Testis (tissue), 3 donors: ENCODE measurements around the gene MRPL10. TPM values are rescaled to one million over a fixed set of nuclear protein-coding genes. Genes with fewer than 3 reads are reported as not detected.

Experiments
- DNase-seq: peaks from one replicate; pipeline ENCODE4 v3.0.0-alpha.2; 2019
- H3K27ac ChIP-seq, 2 donors: fragments of 200-600 bp; sonication (generic); one replicate each; pipeline ENCODE4 v1.5.1; 2019
- H3K27me3 ChIP-seq: fragments of 200-600 bp; sonication (generic); one replicate; pipeline ENCODE4 v1.5.1; 2019
- H3K36me3 ChIP-seq: fragments of 200-600 bp; sonication (generic); one replicate; pipeline ENCODE4 v1.5.1; 2017; ENCODE audit warnings: low read depth; ENCODE audit errors: missing control alignments
- H3K4me1 ChIP-seq: fragments of 200-600 bp; sonication (generic); one replicate; pipeline ENCODE4 v1.5.1; 2019
- H3K4me3 ChIP-seq, 2 donors: fragments of 200-600 bp; sonication (generic); one replicate each; pipeline ENCODE4 v1.5.1; 2017 to 2019
- H3K9me3 ChIP-seq: fragments of 200-600 bp; sonication (generic); one replicate; pipeline ENCODE4 v1.5.1; 2017
- POLR2A ChIP-seq: fragments of 450-650 bp; IDR thresholded peaks from one replicate; pipeline ENCODE4 v1.6.1; 2017; ENCODE audit warnings: antibody characterized with exemption, mild to moderate bottlenecking, moderate library complexity
- WGBS, 2 donors: methylation state at CpG; one replicate each; pipeline ENCODE4 v1.1.5; 2018; 5-methylcytosine and 5-hydroxymethylcytosine counted together
- intact Hi-C: fragments of 100-400 bp; cut with DNase I; formaldehyde crosslinking; loops from one replicate; pipeline ENCODE4 v1.15.1; 2023; ENCODE audit warnings: low total_unique reads
- polyA plus RNA-seq: library from polyadenylated mRNA; stranded (reverse); fragments of 350-450 nt; fragmentation: Illumina TruSeq; extraction: RNeasy Lipid Tissue Mini Kit (QIAGEN cat#74804); gene quantifications from one replicate; pipeline ENCODE4 v1.2.3, GENCODE V29; 2014; ENCODE audit warnings: low read depth, low replicate concordance; ENCODE audit not compliant: insufficient read depth
- total RNA-seq, 2 donors: library from RNA; depleted of rRNA; stranded (reverse); fragments of >200 nt; gene quantifications; one replicate each; pipeline ENCODE4 v1.2.3, GENCODE V29; 2016
- TF ChIP-seq, protein P1 (sequence below), 3 experiments: fragments of 450-650 bp in 2 of 3; fragments of 200-600 bp in 1 of 3; sonication (generic) in 1 of 3; IDR thresholded peaks; one replicate each; pipeline ENCODE4 v1.5.1; 2016 to 2019; ENCODE audit warnings: antibody characterized with exemption in 3 of 3, mild to moderate bottlenecking in 2 of 3, moderate library complexity in 1 of 3

MRPL10 gene
- total and polyA plus RNA-seq, 3 donors from 2014 or later: 47.1 to 51.5 (median 47.4) TPM

GRCh38 chr17:47813077-47813476 lies 18.3 kb downstream of the MRPL10 start:
- 90 to 91% methylated on average over 9 to 14 of the region's 14 CpGs for WGBS, 2 donors
- Histone ChIP-seq H3K9me3 (no peaks in the 10 kb centered on the region), H3K27ac (no peak overlapping the region), H3K4me1 (no peaks in the 10 kb centered on the region), H3K27me3 (no peaks in the 10 kb centered on the region), H3K4me3 (no peak overlapping the region), H3K36me3 (no peaks in the 10 kb centered on the region)
- intact Hi-C loops: no loop called here
- TF ChIP-seq, protein P1, sequence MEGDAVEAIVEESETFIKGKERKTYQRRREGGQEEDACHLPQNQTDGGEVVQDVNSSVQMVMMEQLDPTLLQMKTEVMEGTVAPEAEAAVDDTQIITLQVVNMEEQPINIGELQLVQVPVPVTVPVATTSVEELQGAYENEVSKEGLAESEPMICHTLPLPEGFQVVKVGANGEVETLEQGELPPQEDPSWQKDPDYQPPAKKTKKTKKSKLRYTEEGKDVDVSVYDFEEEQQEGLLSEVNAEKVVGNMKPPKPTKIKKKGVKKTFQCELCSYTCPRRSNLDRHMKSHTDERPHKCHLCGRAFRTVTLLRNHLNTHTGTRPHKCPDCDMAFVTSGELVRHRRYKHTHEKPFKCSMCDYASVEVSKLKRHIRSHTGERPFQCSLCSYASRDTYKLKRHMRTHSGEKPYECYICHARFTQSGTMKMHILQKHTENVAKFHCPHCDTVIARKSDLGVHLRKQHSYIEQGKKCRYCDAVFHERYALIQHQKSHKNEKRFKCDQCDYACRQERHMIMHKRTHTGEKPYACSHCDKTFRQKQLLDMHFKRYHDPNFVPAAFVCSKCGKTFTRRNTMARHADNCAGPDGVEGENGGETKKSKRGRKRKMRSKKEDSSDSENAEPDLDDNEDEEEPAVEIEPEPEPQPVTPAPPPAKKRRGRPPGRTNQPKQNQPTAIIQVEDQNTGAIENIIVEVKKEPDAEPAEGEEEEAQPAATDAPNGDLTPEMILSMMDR (IDR thresholded peaks at IDR 0.05): no peak
- no peak for DNase-seq

DNA sequence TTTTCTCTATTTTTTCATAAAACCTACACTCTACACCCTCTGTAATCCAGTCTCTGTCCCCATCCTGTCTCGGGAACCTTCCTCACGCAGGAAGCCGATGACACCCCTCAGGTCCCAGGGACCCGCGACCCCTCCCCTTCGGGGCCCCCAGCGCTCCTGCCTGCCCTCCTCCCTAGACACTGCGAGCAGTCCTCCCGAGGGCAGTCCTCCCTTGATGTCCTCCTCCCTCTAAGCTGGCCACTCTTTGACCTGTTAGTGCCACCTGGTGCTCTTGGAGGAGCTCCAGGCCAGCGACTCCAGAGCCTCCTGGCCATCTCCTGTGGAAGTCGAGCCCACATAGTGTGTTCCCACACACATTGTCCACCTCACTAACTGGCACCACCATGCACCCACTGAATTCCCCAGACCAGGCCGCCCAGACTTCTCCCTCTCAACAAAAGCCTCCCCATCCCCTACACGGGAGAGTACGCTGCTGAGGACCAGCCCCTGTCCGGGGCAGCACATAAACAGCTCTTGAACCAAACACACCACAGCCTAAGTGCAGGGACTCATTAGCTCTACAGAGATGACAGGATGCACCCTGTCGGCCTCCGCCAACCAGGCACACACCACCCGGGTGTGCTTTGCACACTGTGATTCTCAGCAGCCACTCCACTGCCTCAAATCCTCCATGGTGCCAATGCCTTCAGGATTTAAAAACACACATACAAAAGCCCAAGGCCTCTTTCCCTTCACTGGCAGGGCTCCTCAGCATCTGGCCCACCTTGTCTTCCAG lies 19.0 kb downstream of the MRPL10 start:
- TF ChIP-seq, protein P1 (IDR thresholded peaks at IDR 0.05): no peak
- no peak for TF ChIP-seq POLR2A
- WGBS, 2 donors: 77 to 84% methylated on average over 16 to 18 of the region's 18 CpGs
- no peaks in the 10 kb centered on the region for H3K9me3 ChIP-seq
- no peaks in the 10 kb centered on the region for H3K4me1 ChIP-seq
- no peak overlapping the region for H3K27ac ChIP-seq
- no peak overlapping the region for H3K4me3 ChIP-seq
- intact Hi-C loops: no loop called here
- no peaks in the 10 kb centered on the region for H3K36me3 ChIP-seq
- no peak for DNase-seq
- H3K27me3 ChIP-seq: no peaks in the 10 kb centered on the region

DNA sequence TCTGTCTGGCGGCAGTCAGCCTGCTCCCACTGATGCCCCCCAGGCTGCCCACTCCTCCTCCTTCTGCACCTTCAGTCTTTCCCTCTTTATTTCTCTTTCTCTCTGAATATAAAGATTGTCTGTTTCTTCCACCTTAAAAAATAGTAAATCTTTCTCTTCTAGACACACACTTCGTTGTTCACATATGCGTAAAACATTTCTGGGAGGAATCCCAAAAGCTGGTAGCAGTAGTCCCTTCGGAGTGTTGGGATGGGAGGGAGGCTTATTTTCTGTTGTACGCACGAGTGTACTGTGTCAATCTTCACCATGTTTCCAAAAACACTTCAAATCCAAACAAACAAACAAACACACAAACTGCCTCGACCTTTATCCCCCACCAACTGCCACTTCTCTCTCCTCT lies 19.6 kb downstream of the MRPL10 start:
- 68 to 75% methylated on average over 7 of the region's 7 CpGs for WGBS, 2 donors
- TF ChIP-seq POLR2A: no peak
- TF ChIP-seq, protein P1 (IDR thresholded peaks at IDR 0.05): no peak
- no peak overlapping the region for H3K27ac ChIP-seq
- no peak for DNase-seq
- H3K4me3 ChIP-seq: no peak overlapping the region
- H3K36me3 ChIP-seq: no peaks in the 10 kb centered on the region
- H3K27me3 ChIP-seq: no peaks in the 10 kb centered on the region
- no peaks in the 10 kb centered on the region for H3K9me3 ChIP-seq
- no peaks in the 10 kb centered on the region for H3K4me1 ChIP-seq
- intact Hi-C loops: no loop called here

DNA sequence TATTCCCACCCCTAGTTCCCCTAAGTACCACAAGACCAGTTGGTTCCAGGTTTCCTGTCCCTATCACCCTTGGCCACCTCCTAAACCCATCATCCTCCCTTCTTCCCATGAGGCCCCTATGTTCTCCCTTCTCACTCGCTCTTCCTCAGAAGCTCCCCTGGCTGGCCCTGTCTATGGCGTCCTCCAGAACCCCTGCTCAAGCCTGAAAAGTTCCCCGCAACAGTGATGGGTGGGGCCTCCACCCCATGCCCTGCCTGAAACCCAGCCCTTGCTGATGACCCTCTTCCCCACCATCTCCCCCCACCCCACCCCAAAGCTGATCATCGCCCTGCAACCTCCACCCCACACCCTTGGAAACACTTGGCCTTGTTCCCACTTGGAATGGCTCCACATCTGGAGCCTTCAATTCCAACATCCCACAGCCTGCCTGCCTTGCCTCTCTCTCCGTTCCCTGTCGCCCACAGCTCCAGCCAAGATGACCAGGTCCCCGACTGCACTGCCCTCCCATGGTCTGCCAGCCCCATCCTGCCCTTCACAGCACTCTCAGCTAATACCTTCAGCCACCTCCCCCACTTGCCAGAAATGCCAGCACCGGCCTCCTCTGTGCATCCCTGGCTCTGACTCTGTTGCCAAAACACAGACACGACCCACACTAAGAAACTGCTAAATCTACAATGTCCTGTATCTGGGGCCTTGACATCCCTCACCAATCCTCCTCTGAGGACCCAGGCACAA lies 20.3 kb downstream of the MRPL10 start:
- no peaks in the 10 kb centered on the region for H3K27me3 ChIP-seq
- 73 to 85% methylated on average over 7 to 9 of the region's 9 CpGs for WGBS, 2 donors
- H3K9me3 ChIP-seq: no peaks in the 10 kb centered on the region
- no peaks in the 10 kb centered on the region for H3K36me3 ChIP-seq
- intact Hi-C loops: no loop called here
- DNase-seq: no peak
- H3K27ac ChIP-seq: no peak overlapping the region
- no peak overlapping the region for H3K4me3 ChIP-seq
- TF ChIP-seq POLR2A: no peak
- TF ChIP-seq, protein P1 (IDR thresholded peaks at IDR 0.05): no peak
- no peaks in the 10 kb centered on the region for H3K4me1 ChIP-seq
